GM23248 (cell line): ENCODE results near the gene C16orf54. TPM values are rescaled to one million over a fixed set of nuclear protein-coding genes. Genes with fewer than 3 reads are reported as not detected.

ENCODE experiments used
- DNase-seq: peaks from one replicate; pipeline ENCODE4 v3.0.0-alpha.2; 2015
- H2AFZ ChIP-seq: fragments of 200-600 bp; sonication (generic); 2 replicates; pipeline ENCODE4 v1.6.1; 2016; ENCODE audit warnings: antibody characterized with exemption
- H3F3A ChIP-seq: fragments of 200-600 bp; sonication (generic); 2 replicates; pipeline ENCODE4 v1.6.1; 2016; ENCODE audit warnings: mild to moderate bottlenecking, antibody characterized with exemption, mixed run types; ENCODE audit not compliant: insufficient read depth
- H3K27ac ChIP-seq: fragments of 200-600 bp; sonication (generic); 2 replicates; pipeline ENCODE4 v1.5.1; 2016; ENCODE audit warnings: mild to moderate bottlenecking
- H3K27me3 ChIP-seq: fragments of 200-600 bp; sonication (generic); replicated peaks from 2 replicates; pipeline ENCODE4 v1.6.1; 2016; ENCODE audit warnings: mild to moderate bottlenecking; ENCODE audit not compliant: insufficient read depth
- H3K36me3 ChIP-seq: fragments of 200-600 bp; sonication (generic); 2 replicates; pipeline ENCODE4 v1.6.1; 2016; ENCODE audit warnings: low read depth, mild to moderate bottlenecking
- H3K4me1 ChIP-seq: fragments of 200-600 bp; sonication (generic); 2 replicates; pipeline ENCODE4 v1.6.1; 2016; ENCODE audit warnings: mild to moderate bottlenecking; ENCODE audit not compliant: insufficient read depth
- H3K4me2 ChIP-seq: fragments of 200-600 bp; sonication (generic); one replicate; pipeline ENCODE4 v1.6.1; 2016; ENCODE audit warnings: mild to moderate bottlenecking; ENCODE audit not compliant: unreplicated experiment
- H3K4me3 ChIP-seq: fragments of 200-600 bp; sonication (generic); 2 replicates; pipeline ENCODE4 v1.5.1; 2016; ENCODE audit warnings: mild to moderate bottlenecking
- H3K79me2 ChIP-seq: fragments of 200-600 bp; sonication (generic); 2 replicates; pipeline ENCODE4 v1.6.1; 2016; ENCODE audit warnings: mild to moderate bottlenecking; ENCODE audit not compliant: insufficient read depth
- H3K9ac ChIP-seq: fragments of 200-600 bp; sonication (generic); 2 replicates; pipeline ENCODE4 v1.6.1; 2016; ENCODE audit warnings: mild to moderate bottlenecking
- H3K9me2 ChIP-seq: fragments of 200-600 bp; sonication (generic); 2 replicates; pipeline ENCODE4 v1.6.1; 2016; ENCODE audit warnings: mixed run types, mild to moderate bottlenecking, moderate library complexity; ENCODE audit not compliant: insufficient read depth
- H3K9me3 ChIP-seq: fragments of 200-600 bp; sonication (generic); one replicate; pipeline ENCODE4 v1.6.1; 2017; ENCODE audit warnings: low read depth
- H4K20me1 ChIP-seq: fragments of 200-600 bp; sonication (generic); 2 replicates; pipeline ENCODE4 v1.6.0; 2016; ENCODE audit not compliant: insufficient read depth
- EZH2 ChIP-seq: fragments of 200-600 bp; sonication (generic); IDR thresholded peaks from 2 replicates; pipeline ENCODE4 v1.6.1; 2018; ENCODE audit warnings: antibody characterized with exemption, mild to moderate bottlenecking; ENCODE audit not compliant: insufficient read depth, poor library complexity, severe bottlenecking
- EZH2phosphoT487 ChIP-seq: fragments of 200-600 bp; sonication (generic); IDR thresholded peaks from 2 replicates; pipeline ENCODE4 v1.6.1; 2018; ENCODE audit warnings: antibody characterized with exemption, moderate library complexity, mild to moderate bottlenecking, low read depth; ENCODE audit not compliant: insufficient read depth
- WGBS, 2 experiments: methylation state at CpG; one replicate each; pipeline ENCODE4 v1.1.6; 2015 to 2017; ENCODE audit warnings: low lambda C conversion rate in 2 of 2, low coverage in 1 of 2; ENCODE audit errors: missing lambda C conversion rate in 2 of 2; 5-methylcytosine and 5-hydroxymethylcytosine counted together
- in situ Hi-C: fragments of 300-500 bp; cut with MboI; formaldehyde crosslinking; loops from 2 replicates; pipeline ENCODE4 v1.15.0; 2020
- polyA plus RNA-seq: library from polyadenylated mRNA; unstranded; fragments of >200 nt; fragmentation: Nextera tagmentation; extraction: Ambion mirVana; gene quantifications from 2 replicates; pipeline ENCODE4 v1.2.1, GENCODE V29; 2016
- total RNA-seq: library from RNA; depleted of rRNA; stranded (reverse); fragments of >200 nt; shearing (Covaris generic); gene quantifications from 2 replicates; pipeline ENCODE4 v1.2.3, GENCODE V29; 2014

Gene C16orf54
- total and polyA plus RNA-seq, 2 experiments from 2014 or later, result not detected

DNA sequence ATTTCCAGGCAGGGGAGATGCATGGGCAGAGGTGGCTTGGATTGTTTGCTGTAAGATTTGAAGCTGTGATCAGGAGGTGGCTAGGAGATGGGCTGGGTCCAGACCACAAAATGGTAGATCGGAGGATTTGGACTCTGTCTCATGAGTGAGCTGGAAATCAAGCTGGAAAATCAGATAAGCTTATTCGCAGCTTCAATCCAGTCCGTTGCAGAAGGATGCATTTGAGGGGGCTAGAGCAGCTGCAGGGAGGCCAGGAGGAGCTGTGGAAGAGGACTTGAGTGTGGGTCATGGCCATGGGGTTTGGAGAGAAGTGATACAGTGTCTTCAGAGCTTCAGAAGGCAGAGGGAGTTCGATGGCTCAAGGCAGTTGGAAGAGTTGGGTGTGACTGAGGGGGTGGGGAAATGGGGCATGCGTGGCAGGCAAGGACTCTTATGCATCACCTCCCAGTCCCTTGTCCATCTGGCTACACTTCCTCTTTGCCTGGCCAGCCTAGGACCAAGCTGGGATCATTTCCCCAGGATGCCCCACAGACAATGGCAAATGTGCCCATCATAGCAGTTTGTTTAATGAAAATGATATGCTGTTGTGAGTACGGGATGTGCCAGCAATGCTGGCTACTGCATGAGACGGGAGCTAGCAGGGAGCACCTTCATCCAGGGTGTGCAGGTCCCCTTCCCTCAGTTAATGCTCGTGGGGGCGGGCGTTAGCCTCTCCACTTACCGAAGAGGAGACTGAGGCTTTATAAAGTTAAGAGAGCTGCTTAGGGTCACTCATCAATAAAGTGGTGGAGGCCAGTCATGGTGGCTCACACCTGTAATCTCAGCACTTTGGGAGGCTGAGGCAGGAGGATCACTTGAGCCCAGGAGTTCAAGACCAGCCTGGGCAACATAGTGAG lies 46.2 kb downstream of the C16orf54 start:
- H3K79me2 ChIP-seq, result no peaks in the 10 kb centered on the region
- no peaks in the 10 kb centered on the region for H3K4me1 ChIP-seq
- no peak overlapping the region for H2AFZ ChIP-seq
- no peak for TF ChIP-seq EZH2phosphoT487
- no peak for TF ChIP-seq EZH2
- no peak overlapping the region for H3K4me3 ChIP-seq
- no peak overlapping the region for H3K9ac ChIP-seq
- no peaks in the 10 kb centered on the region for H3K9me3 ChIP-seq
- no peaks in the 10 kb centered on the region; the same call in 1 of the 2 replicates for H3K27me3 ChIP-seq
- H3K36me3 ChIP-seq, result no peaks in the 10 kb centered on the region
- H4K20me1 ChIP-seq, result no peaks in the 10 kb centered on the region
- in situ Hi-C loops, result loop anchor here (10.0 kb wide), 1 partner anchor 325 kb away; the partner anchor contains the start of gene C16orf92
- no peaks in the 10 kb centered on the region for H3K9me2 ChIP-seq
- no peak overlapping the region for H3K27ac ChIP-seq
- DNase-seq, result no peak
- no peaks in the 10 kb centered on the region for H3F3A ChIP-seq
- WGBS, 2 experiments, result 67 to 68% methylated on average over 11 of the region's 11 CpGs
- H3K4me2 ChIP-seq, result no peak overlapping the region

DNA sequence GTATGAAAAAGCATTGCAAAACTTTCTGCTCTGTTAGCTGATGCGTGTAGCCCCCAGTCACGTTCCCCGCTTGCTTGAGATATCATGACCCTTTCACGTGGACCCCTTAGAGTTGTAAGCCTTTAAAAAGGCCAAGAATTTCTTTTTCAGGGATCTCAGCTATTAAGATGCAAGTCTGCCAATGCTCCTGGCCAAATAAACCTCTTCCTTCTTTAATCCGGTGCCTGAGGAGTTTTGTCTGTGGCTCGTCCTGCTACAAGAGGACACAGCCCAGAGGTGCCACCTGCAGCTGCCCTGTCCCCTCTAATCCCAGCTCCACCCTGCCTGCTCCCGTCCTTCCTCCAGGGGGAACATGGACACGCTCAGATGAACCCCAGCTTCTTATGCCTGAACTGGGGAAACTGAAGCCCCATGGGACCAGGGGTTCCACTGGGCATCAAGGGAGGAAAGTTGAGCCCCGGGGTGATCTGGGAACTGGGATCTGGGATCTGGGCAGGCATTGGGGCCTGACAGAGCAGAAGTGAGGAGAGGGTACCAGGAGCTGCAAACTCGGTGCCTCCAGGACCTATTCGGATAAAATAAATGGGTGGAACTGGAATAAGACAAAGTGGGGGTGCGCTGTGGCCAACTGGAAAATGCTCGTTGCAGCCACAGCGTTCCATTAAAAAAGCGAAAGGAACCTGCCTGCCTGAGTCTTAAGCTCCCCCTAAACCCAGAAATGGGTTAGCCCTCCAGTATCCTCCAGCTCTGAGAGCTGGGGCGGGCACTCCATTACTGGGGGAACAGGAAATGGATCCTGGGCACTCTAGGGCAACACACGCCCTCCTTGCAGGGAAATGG lies 47.1 kb downstream of the C16orf54 start:
- no peak for DNase-seq
- Histone ChIP-seq H3K4me3 (no peak overlapping the region), H4K20me1 (no peaks in the 10 kb centered on the region), H3K4me1 (no peaks in the 10 kb centered on the region), H3K27ac (no peak overlapping the region), H3K27me3 (no peaks in the 10 kb centered on the region; the same call in 1 of the 2 replicates), H3K4me2 (no peak overlapping the region), H3K9me3 (no peaks in the 10 kb centered on the region), H3K9ac (no peak overlapping the region), H3K9me2 (no peaks in the 10 kb centered on the region), H3K36me3 (no peaks in the 10 kb centered on the region), H2AFZ (no peak overlapping the region), H3K79me2 (no peaks in the 10 kb centered on the region), H3F3A (no peaks in the 10 kb centered on the region)
- TF ChIP-seq EZH2 (no peak), EZH2phosphoT487 (no peak)
- WGBS, 2 experiments, result 72 to 74% methylated on average over 17 of the region's 17 CpGs
- in situ Hi-C loops, result no loop called here

DNA sequence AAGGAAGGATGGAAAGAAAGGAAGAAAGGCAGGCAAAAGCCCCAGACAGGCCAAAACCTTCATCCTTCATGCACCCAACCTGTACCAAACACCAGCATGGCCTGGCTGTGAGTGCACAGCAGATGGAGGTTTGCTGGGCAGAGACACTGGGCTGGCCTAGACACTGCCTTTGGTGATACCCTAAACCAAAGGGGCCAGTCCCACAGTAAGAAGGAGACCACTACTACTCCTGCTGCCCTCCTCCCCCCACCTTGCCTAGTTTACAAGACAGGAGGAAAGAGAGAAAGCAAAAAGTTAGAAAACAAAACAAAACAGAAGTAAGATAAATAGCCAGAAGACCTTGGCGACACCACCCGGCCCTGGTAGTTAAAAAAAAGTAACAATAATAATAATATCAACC lies 47.7 kb downstream of the C16orf54 start:
- DNase-seq, result no peak
- Histone ChIP-seq H3F3A (no peaks in the 10 kb centered on the region), H3K4me2 (no peak overlapping the region), H3K4me3 (no peak overlapping the region), H4K20me1 (no peaks in the 10 kb centered on the region), H3K36me3 (no peaks in the 10 kb centered on the region), H3K9ac (no peak overlapping the region), H3K9me3 (no peaks in the 10 kb centered on the region), H2AFZ (no peak overlapping the region), H3K27ac (no peak overlapping the region), H3K27me3 (no peaks in the 10 kb centered on the region; the same call in 1 of the 2 replicates), H3K4me1 (no peaks in the 10 kb centered on the region), H3K9me2 (no peaks in the 10 kb centered on the region), H3K79me2 (no peaks in the 10 kb centered on the region)
- TF ChIP-seq EZH2 (no peak), EZH2phosphoT487 (no peak)
- in situ Hi-C loops, result no loop called here
- 60 to 69% methylated on average over 2 of the region's 2 CpGs for WGBS, 2 experiments

DNA sequence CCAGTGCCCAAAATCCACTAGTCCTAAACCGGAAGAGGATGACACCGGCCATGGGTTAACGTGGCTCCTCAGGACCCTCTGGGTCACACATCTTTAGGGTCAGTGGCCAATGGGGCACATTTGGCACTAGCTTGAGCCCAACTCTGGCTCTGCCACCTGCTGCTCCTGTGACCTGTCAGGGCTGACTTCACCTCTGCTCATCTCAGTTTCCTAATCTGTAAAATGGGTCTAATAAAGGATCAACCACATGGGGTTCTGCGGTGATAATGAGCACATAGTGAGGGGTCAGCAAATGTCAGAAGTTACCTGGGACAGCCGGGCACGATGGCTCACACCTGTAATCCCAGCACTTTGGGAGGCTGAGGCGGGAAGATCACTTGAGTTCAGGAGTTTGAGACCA lies 48.4 kb downstream of the C16orf54 start:
- Histone ChIP-seq H3K79me2 (no peaks in the 10 kb centered on the region), H3K9me3 (no peaks in the 10 kb centered on the region), H3F3A (no peaks in the 10 kb centered on the region), H3K4me3 (no peak overlapping the region), H3K9me2 (no peaks in the 10 kb centered on the region), H2AFZ (no peak overlapping the region), H3K36me3 (no peaks in the 10 kb centered on the region), H3K27ac (no peak overlapping the region), H3K9ac (no peak overlapping the region), H3K4me1 (no peaks in the 10 kb centered on the region), H3K27me3 (no peaks in the 10 kb centered on the region; the same call in 1 of the 2 replicates), H3K4me2 (no peak overlapping the region), H4K20me1 (no peaks in the 10 kb centered on the region)
- no peak for DNase-seq
- WGBS, 2 experiments, result 86 to 94% methylated on average over 7 of the region's 7 CpGs
- in situ Hi-C loops, result no loop called here
- TF ChIP-seq EZH2phosphoT487 (no peak), EZH2 (no peak)
